Activated naive CD4-positive, alpha-beta T cell treated with anti-CD3 and anti-CD28 coated beads, Interleukin-2, amount 50 U/mL, for 24 hours (primary cell): Measurements from ENCODE around the gene SPDEF.

ENCODE experiments used
- H3K27ac Mint-ChIP-seq: one replicate; pipeline ENCODE4 v1.8.0; 2021; ENCODE audit warnings: mild to moderate bottlenecking, mixed read lengths
- H3K27me3 Mint-ChIP-seq: one replicate; pipeline ENCODE4 v1.8.0; 2021; ENCODE audit warnings: mixed read lengths
- H3K36me3 Mint-ChIP-seq: one replicate; pipeline ENCODE4 v1.8.0; 2021; ENCODE audit warnings: mixed read lengths
- H3K4me1 Mint-ChIP-seq: one replicate; pipeline ENCODE4 v1.8.0; 2021; ENCODE audit warnings: mixed read lengths
- H3K4me3 Mint-ChIP-seq: one replicate; pipeline ENCODE4 v1.8.0; 2021; ENCODE audit warnings: mild to moderate bottlenecking, mixed read lengths
- H3K9me3 Mint-ChIP-seq: one replicate; pipeline ENCODE4 v1.8.0; 2021; ENCODE audit warnings: mixed read lengths

SPDEF gene

DNA sequence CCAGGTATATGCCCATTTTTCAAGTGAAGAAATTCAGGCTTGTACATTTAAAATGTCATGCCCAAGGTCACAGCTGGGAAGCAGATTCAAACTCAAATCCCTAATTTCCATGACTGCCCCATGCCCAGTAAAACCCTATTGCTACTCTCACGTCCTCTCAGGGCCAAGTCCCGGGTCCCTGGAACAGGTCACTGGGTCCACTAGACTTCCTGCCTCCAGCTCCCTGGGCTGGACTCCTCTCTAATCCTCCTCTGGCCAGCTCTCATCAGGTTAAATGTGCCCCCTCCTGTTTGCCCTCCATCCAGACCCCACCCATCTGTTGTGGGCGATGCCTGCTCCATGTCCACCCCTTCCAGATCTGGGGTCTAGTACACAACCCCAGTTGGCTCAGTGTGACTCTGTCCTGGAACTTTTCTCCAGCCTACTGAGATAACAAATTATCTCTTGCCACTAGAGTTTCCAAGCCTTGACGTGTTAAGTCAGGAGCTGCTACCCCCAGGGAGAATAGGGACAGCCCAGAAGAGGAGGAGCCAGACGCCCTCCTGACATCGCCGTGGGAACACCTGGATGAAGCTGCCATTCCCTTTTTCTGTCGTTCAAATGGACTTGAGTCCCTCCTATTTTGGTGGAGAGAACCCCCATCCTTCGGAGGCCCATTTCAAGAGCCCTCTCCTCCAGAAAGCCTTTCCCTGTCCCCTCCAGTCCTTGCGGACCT lies 3.7 kb upstream of the SPDEF start:
- H3K9me3 Mint-ChIP-seq, result no peaks in the 10 kb centered on the region
- no peaks in the 10 kb centered on the region for H3K36me3 Mint-ChIP-seq
- no peak overlapping the region for H3K27ac Mint-ChIP-seq
- no peak overlapping the region for H3K4me3 Mint-ChIP-seq
- no peaks in the 10 kb centered on the region for H3K27me3 Mint-ChIP-seq
- H3K4me1 Mint-ChIP-seq, result no peaks in the 10 kb centered on the region

- H3K4me3 Mint-ChIP-seq, result no peak overlapping the region
- H3K9me3 Mint-ChIP-seq, result no peaks in the 10 kb centered on the region
Measured at GRCh38 chr6:34558172-34558714, 2.1 kb upstream of the SPDEF start.

GRCh38 chr6:34557228-34557627 lies 1.1 kb upstream of the SPDEF start:
- H3K27me3 Mint-ChIP-seq, result no peaks in the 10 kb centered on the region
- peaks cover 4% of the 10 kb centered on the region for H3K4me1 Mint-ChIP-seq
- H3K27ac Mint-ChIP-seq, result no peak overlapping the region
- no peaks in the 10 kb centered on the region for H3K36me3 Mint-ChIP-seq
- H3K9me3 Mint-ChIP-seq, result no peaks in the 10 kb centered on the region
- H3K4me3 Mint-ChIP-seq, result no peak overlapping the region

More at GRCh38 chr6:34558172-34558714, 2.1 kb upstream of the SPDEF start:
- peaks cover 4% of the 10 kb centered on the region for H3K4me1 Mint-ChIP-seq
- H3K36me3 Mint-ChIP-seq, result no peaks in the 10 kb centered on the region
- H3K27ac Mint-ChIP-seq, result no peak overlapping the region
- H3K27me3 Mint-ChIP-seq, result no peaks in the 10 kb centered on the region

DNA sequence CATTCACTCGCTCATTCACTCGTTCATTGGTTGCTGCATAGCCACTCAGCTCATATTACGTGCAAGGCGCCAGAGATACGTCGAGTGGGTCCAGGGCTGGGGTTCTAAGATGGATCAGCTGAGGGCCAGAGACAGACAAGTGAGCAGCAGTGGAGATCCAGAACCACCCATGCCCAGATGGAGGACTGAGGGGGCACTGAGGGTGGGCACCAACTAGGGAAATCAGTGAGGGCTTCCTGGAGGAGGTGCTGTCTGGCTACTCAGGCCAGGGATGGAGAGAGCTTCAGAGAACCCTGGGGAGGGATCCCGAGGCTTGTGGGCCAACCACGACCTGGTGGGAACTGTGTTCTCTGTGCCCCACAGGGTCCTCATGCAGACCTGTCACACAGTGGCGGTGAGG lies 364 bp upstream of the SPDEF start:
- H3K27ac Mint-ChIP-seq, result no peak overlapping the region
- no peaks in the 10 kb centered on the region for H3K27me3 Mint-ChIP-seq
- no peaks in the 10 kb centered on the region for H3K36me3 Mint-ChIP-seq
- no peaks in the 10 kb centered on the region for H3K9me3 Mint-ChIP-seq
- peaks cover 4% of the 10 kb centered on the region for H3K4me1 Mint-ChIP-seq
- no peak overlapping the region for H3K4me3 Mint-ChIP-seq

GRCh38 chr6:34555328-34555727 lies 801 bp downstream of the SPDEF start:
- Mint-ChIP-seq H3K27me3 (no peaks in the 10 kb centered on the region), H3K4me3 (no peak overlapping the region)

GRCh38 chr6:34555007-34555322 lies 1.2 kb downstream of the SPDEF start:
- Mint-ChIP-seq H3K4me3 (no peak overlapping the region), H3K4me1 (peaks cover 4% of the 10 kb centered on the region), H3K27ac (no peak overlapping the region), H3K9me3 (no peaks in the 10 kb centered on the region), H3K36me3 (no peaks in the 10 kb centered on the region), H3K27me3 (no peaks in the 10 kb centered on the region)

More at GRCh38 chr6:34555328-34555727, 801 bp downstream of the SPDEF start:
- Mint-ChIP-seq H3K9me3 (no peaks in the 10 kb centered on the region), H3K36me3 (no peaks in the 10 kb centered on the region), H3K4me1 (peaks cover 4% of the 10 kb centered on the region), H3K27ac (no peak overlapping the region)

- H3K27ac Mint-ChIP-seq, result no peak overlapping the region
- H3K27me3 Mint-ChIP-seq, result no peaks in the 10 kb centered on the region
- peaks cover 4% of the 10 kb centered on the region for H3K4me1 Mint-ChIP-seq
- H3K36me3 Mint-ChIP-seq, result no peaks in the 10 kb centered on the region
- H3K9me3 Mint-ChIP-seq, result no peaks in the 10 kb centered on the region
- no peak overlapping the region for H3K4me3 Mint-ChIP-seq
Measured at GRCh38 chr6:34554291-34555006, 1.7 kb downstream of the SPDEF start.

DNA sequence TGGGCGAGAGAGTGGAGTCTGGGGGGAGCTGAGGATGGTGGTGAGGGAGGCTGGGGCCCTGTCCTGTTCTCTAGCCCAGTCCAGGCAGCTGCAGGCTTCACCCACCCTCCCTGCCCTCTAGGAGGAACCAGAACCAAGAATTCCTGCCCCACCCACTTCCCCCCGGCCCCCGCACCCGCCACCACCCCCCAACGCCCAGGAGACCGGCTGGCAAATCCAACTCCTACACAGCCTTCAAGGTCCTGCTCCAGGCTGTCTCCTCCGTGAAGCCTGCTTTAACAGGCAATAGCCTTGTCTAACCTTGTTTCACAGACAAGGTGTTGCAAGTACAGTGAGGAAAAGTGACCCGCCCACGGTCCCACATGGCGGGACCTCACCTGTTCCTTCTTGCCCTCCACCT lies 2.4 kb downstream of the SPDEF start:
- Mint-ChIP-seq H3K4me1 (peaks cover 4% of the 10 kb centered on the region), H3K27me3 (no peaks in the 10 kb centered on the region), H3K36me3 (no peaks in the 10 kb centered on the region), H3K27ac (no peak overlapping the region), H3K9me3 (no peaks in the 10 kb centered on the region), H3K4me3 (no peak overlapping the region)

- H3K36me3 Mint-ChIP-seq, result no peaks in the 10 kb centered on the region
- H3K27me3 Mint-ChIP-seq, result no peaks in the 10 kb centered on the region
- H3K9me3 Mint-ChIP-seq, result no peaks in the 10 kb centered on the region
- H3K4me1 Mint-ChIP-seq, result peaks cover 4% of the 10 kb centered on the region
- H3K27ac Mint-ChIP-seq, result no peak overlapping the region
- no peak overlapping the region for H3K4me3 Mint-ChIP-seq
Measured at GRCh38 chr6:34553146-34553545, 3.0 kb downstream of the SPDEF start.

GRCh38 chr6:34552620-34553019 lies 3.5 kb downstream of the SPDEF start:
- Mint-ChIP-seq H3K27ac (no peak overlapping the region), H3K9me3 (no peaks in the 10 kb centered on the region), H3K27me3 (no peaks in the 10 kb centered on the region), H3K4me3 (no peak overlapping the region), H3K36me3 (no peaks in the 10 kb centered on the region), H3K4me1 (peaks cover 4% of the 10 kb centered on the region)

GRCh38 chr6:34551720-34552119 lies 4.4 kb downstream of the SPDEF start:
- no peaks in the 10 kb centered on the region for H3K27me3 Mint-ChIP-seq
- H3K27ac Mint-ChIP-seq, result no peak overlapping the region
- H3K4me1 Mint-ChIP-seq, result peaks cover 4% of the 10 kb centered on the region
- H3K9me3 Mint-ChIP-seq, result no peaks in the 10 kb centered on the region
- no peaks in the 10 kb centered on the region for H3K36me3 Mint-ChIP-seq
- no peak overlapping the region for H3K4me3 Mint-ChIP-seq

GRCh38 chr6:34549804-34550202 lies 6.3 kb downstream of the SPDEF start:
- no peaks in the 10 kb centered on the region for H3K27me3 Mint-ChIP-seq
- H3K4me3 Mint-ChIP-seq, result no peak overlapping the region
- peaks cover 4% of the 10 kb centered on the region for H3K4me1 Mint-ChIP-seq
- no peak overlapping the region for H3K27ac Mint-ChIP-seq
- H3K36me3 Mint-ChIP-seq, result no peaks in the 10 kb centered on the region
- no peaks in the 10 kb centered on the region for H3K9me3 Mint-ChIP-seq

DNA sequence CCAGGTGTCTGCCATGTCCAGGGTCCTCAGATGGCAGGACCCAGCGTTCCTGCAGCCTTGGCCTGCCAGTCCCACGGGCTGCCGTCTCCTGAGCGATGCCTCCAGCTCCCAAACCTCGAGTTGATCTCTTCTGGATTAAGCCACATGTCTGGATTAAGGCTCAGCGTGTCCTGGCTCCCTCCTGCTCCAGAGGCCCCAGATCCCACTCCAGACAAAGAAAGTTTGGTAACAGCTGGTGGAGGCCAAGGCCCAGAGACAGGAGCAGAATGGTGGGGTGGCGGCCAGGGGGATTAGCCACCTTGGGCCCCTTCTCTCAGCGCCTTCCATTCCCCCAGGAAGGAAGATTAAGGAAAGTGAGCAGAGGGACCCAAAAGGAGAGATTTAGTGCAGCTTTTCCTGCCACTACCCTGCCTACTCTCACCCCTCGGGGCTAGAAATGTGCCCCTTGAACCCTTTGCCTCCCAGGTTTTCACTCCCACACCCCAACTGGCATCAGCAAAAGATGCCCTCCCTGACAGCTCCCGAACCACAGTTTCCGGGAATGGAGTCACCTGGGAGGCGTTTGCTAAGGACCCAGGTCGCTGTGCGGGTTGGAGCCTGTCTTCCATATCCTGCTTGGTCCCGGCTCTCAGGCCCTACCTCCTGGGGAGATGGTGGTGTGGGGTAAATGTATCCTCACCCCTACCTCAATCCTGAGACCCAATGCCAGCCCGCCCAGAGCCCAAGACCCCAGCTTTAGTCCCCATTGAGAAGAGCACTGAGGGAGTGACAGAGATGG lies 6.9 kb downstream of the SPDEF start:
- H3K4me3 Mint-ChIP-seq, result no peak overlapping the region
- no peak overlapping the region for H3K27ac Mint-ChIP-seq
- H3K4me1 Mint-ChIP-seq, result peaks cover 4% of the 10 kb centered on the region
- H3K27me3 Mint-ChIP-seq, result no peaks in the 10 kb centered on the region
- no peaks in the 10 kb centered on the region for H3K36me3 Mint-ChIP-seq
- no peaks in the 10 kb centered on the region for H3K9me3 Mint-ChIP-seq

- H3K27ac Mint-ChIP-seq, result no peak overlapping the region
- no peaks in the 10 kb centered on the region for H3K9me3 Mint-ChIP-seq
- H3K4me3 Mint-ChIP-seq, result no peak overlapping the region
Measured at GRCh38 chr6:34547701-34548644, 8.2 kb downstream of the SPDEF start.

More at GRCh38 chr6:34547701-34548644, 8.2 kb downstream of the SPDEF start:
- Mint-ChIP-seq H3K27me3 (no peaks in the 10 kb centered on the region), H3K4me1 (no peaks in the 10 kb centered on the region), H3K36me3 (no peaks in the 10 kb centered on the region)
